ENCODE measurements around the gene ONECUT3.

- TF ChIP-seq EP300 (IDR thresholded peaks at IDR 0.05), result no peak
- TF ChIP-seq CTCF (IDR thresholded peaks at IDR 0.05), result no peak
Observed at GRCh38 chr19:1757468-1758230, 4.3 kb downstream of the ONECUT3 start.
